GM19099 (cell line): Measurements from ENCODE around the gene DAPK3.

Experiments
- POLR2A ChIP-seq: IDR thresholded peaks from 3 replicates; pipeline ENCODE4 v1.6.1; 2011; ENCODE audit warnings: low read depth; ENCODE audit not compliant: insufficient read length; ENCODE audit errors: extremely low read depth

The DAPK3 gene

DNA sequence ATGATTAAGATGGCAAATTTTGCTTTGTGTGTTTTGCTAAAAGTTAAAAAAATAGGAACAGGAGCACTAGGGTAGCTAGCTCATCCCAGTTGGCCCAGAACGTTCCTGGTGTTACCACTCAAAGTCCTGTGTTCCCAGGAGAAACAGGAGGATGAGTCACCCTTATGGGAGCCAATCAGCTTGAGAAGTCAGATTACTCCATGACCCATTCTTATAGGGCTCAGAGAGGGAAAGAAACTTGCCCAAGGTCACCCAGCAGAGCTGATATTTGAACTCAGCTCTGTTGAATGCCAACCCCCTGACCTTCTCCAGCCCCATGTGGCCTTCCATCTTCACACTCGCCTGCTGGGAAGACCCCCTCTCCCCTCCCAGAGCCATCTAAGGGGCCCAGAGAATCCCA is 25.1 kb downstream of the DAPK3 start:
- TF ChIP-seq POLR2A = no peak

DNA sequence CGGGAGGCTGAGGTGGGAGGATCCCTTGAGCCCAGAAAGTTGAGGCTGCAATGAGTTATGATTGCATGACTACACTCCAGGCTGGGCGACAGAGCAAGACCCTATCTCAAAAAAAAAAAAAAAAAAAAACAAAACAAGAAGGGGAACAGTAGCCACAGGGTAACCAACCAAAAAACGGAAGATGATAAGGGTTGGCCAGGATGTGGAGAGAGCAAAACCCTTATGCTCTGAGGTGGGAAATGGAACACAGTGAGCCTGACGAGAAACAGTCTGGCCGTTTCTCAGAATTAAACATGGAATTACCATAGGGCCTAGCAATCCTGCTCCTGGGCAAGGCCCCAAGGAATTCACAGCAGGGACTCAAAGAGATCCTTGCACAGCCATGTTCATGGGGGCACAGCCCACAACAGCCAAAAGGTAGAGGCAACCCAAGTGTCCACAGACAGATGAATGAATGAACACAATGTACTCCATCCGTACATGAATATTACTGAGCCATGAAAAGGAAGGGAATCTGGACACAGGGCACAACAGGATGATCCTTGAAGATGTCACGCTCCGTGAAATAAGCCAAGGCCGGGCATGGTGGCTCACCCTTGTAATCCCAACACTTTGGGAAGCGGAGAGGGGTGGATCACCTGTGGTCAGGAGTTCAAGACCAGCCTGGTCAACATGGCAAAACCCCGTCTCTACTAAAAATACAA is 26.7 kb downstream of the DAPK3 start:
- TF ChIP-seq POLR2A = no peak

DNA sequence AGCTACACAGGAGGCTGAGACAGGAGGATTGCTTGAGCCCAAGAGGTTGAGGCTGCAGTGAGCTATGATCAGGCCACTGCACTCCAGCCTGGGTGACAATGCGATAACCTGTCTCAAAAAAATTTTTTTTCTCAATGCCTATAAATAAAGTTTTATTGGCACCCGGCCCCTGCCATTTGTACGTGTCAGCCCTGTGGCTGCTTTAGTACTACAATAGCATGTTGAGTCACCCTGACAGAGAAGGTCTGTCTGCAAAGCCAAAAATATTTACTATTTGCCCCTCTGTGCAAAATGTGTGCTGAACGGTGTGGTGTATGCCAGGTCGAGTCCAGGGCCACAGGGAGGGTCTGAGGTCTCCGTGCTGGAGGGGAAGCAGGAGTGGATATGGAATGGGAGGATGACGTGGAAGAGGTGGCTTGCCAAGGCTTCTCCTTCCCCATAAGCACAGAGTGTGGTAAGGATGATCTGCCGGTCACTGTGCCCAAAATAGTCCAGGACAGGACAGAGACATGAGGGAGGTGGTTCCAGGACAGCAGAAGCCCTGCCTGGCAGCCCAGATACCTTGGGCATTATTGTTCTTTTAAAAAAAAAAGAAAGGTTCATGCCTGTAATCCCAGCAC is 28.0 kb downstream of the DAPK3 start:
- no peak for TF ChIP-seq POLR2A

GRCh38 chr19:3936506-3937442 is 34.1 kb downstream of the DAPK3 start:
- TF ChIP-seq POLR2A = no peak

DNA sequence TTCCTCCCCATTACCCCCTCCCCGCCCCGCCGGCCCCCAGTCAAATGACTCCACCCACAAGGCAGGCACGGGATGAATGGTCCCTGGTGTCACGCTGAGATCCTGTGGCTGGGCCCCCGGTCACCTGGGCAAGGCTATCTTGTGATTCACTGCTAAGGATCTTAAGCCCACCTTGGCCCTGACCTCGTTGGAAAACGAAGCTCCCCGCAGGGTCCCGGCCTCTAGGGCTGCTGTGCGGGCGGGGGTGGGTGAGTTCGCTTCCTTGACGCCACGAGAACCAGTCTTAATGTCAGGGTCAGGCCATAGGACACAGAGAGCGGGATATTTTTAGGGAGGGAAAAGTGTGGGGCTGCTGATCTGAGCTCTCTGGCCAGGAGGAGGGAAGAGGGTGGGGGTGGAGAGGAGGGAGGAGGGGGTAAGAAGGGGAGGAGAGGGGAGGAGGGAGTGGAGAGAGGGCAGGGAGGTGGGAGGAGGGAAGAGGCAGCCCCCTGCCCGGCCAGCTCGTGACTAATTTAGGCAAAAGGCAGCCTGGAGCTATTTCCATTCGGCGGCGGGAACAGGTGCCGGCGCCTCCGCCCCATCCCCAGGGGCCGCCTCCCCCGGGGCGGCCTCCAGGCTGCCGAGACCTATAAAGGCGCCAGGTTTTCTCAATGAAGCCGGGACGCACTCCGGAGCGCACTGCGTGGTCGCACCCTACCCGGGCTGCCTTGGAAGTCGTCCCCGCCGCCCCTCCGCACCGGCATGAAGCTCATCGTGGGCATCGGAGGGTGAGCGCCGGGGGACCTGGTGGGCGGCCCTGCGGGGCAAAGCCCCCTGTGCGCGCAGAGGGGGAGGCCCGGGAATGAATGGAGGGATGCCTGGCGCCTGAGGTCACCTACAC is 37.7 kb downstream of the DAPK3 start, which contains the start of gene NMRK2:
Gene NMRK2 (plus strand): TSS at position 139 of the 880 bp plus-strand sequence. CDS start 603 bp downstream, at position 742.
- TF ChIP-seq POLR2A = no peak

- no peak for TF ChIP-seq POLR2A
Measured at GRCh38 chr19:3931041-3931440, 39.9 kb downstream of the DAPK3 start.

GRCh38 chr19:3923912-3924311 is 47.0 kb downstream of the DAPK3 start:
- no peak for TF ChIP-seq POLR2A

DNA sequence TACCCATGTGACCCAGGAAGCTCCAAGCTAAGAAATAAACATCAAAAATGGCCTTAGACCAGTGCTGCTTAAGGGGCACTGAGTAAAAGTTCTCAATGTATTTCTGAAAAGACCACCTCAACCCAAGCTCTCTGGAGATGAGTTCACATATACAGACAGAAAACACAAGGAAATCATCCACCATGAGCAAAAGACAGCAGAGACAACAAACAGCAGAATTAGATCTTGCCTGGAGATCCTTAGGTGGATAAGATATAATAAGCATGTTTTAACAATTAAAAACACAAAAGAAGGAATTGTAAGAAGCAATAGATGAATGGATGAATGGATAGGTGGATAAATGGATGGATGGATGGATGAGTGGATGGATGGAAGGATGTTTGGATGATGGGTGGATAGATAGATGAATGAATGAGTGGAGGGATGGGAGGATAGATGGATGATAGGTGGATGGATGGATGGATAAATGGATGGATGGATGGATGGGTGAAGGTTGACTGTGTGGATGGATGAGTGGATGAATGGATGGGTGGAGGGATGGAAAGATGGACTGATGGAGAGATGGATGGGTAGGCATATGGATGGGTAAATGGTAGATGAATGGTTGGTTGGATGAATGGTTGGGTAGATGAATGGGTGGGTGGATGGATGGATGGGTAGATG is 47.7 kb downstream of the DAPK3 start:
- no peak for TF ChIP-seq POLR2A

GRCh38 chr19:3919793-3920192 is 51.1 kb downstream of the DAPK3 start:
- TF ChIP-seq POLR2A = no peak

GRCh38 chr19:3916033-3916432 is 54.9 kb downstream of the DAPK3 start:
- no peak for TF ChIP-seq POLR2A

DNA sequence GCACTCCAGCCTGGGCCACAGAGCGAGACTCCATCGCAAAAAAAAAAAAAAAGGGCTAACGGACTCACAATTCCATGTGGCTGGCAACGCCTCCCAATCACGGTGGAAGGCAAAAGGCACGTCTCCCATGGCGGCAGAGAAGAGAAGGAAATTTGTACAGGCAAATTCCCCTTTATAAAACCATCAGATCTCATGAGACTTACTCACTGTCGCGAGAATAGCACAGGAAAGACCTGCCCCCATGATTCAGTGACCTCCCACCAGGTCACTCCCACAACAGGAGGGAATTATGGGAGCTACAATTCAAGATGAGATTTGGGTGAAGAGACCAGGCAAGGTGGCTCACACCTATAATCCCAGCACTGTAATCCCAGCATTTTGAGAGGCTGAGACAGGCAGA is 56.7 kb downstream of the DAPK3 start:
- no peak for TF ChIP-seq POLR2A

GRCh38 chr19:3910105-3910504 is 60.8 kb downstream of the DAPK3 start:
- TF ChIP-seq POLR2A = no peak
